HG03558 (cell line): ENCODE results near the gene APELA.
"Not testable (repeated sequence)": the region's sequence is repeated elsewhere in the genome, so short reads cannot be mapped to it uniquely, and the experiment has no call there.

Source experiments
- ATAC-seq: cut with Tn5 transposase; IDR thresholded peaks from one replicate; pipeline ENCODE4 v1.9.1; 2021; ENCODE audit warnings: moderate number of reproducible peaks; ENCODE audit not compliant: unreplicated experiment; ENCODE audit errors: extremely low read depth

APELA gene

DNA sequence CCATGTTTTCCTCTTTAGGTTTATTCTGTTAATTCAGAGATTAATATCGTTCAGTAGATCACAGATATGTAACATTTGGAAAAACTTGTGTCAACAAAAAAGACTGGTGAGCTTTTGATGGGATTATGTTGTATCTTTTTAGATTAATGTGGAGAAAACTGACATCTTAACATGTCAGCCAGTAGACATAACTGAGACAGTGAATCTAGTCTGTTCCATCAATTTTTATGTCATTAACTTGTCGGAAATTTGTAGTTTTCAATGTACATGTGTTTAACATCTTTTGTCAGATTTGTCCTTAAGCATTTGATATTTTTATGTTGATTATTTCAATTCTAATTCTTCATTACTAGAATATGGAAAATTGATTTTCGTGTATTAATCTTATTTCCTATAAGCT, 42.0 kb downstream of the APELA start:
- ATAC-seq, result no peak

DNA sequence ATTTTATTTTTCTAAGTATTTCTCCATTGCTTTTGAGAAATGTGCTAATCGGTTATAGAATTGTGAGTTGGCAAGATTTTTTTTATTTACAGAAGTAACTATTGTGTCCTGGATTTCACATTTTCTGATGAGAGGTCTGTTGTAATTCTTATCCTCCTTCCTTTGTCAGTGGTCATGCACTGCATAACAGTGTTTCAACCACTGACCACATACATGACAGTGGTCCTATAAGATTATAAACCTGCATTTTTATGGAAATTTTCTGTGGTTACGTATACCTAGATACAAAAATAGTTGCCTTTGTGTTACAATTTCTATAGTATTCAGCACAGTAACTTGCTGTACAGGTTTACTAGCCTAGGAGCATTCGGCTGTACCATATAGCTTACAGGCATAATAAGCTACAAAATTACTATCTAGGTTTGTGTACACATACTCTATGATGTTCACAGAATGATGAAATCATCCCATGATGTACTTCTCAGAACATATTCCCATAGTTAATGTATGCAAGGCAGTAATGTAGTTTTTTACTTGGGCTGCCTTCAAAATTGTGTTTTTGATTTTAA, 47.8 kb downstream of the APELA start:
- ATAC-seq, result no peak

DNA sequence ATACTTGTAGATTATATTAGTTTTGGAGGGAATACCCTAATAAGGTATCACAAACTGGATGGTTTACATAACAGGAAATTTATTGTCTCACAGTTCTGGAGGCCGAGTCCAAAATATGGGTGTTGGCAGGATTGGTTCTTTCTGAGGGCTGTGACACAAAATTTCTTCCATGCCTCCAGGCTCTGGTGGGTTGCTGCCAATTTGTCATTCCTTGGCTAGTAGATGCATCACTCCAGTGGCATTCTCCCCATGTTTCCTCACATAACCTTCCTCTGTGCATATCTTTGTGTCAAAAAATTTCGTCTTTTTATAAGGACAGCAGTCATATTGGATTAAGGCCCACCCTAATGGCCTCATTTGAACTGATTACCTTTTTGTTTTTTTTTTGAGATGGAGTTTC, 49.3 kb downstream of the APELA start:
- ATAC-seq, result no peak

DNA sequence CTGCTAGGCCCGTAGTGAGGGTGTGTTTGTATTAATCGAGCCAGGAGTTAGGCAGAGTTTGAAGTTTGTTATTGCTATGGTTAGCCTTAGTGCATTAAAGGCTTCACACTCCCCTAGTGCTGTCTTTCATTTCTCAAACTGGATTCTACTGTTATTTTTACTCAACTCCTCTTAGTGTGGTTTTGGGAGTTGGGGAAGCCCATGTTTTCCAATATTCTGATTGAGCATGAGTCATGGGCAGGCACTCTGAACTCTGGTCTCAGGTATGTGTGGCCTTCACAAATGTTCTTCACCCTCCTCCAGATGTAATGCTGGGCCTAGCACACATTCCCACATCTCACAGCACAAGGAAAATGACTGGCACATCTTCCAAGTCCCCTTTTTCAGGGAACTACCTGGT, 50.1 kb downstream of the APELA start:
- ATAC-seq, result not testable (repeated sequence)

DNA sequence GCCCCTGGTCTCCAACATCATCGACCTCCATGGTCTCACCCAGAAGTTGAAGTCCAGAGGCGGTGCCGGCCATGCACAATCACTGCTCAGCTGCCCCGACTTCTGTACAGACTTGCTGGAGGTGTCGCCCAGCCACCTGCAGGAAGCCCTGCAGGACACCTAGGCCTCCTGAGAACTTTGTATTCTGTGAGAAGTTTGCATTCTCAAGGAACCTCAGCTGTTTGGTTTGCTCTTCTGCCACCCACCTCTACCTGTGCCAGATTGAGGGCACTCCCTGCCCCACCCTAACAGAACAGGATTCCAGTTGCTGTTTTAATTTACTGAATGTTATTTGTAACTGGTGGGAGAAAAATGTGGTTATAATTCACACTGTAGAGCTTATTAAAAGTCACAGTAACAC, 53.7 kb downstream of the APELA start:
- ATAC-seq, result no peak

DNA sequence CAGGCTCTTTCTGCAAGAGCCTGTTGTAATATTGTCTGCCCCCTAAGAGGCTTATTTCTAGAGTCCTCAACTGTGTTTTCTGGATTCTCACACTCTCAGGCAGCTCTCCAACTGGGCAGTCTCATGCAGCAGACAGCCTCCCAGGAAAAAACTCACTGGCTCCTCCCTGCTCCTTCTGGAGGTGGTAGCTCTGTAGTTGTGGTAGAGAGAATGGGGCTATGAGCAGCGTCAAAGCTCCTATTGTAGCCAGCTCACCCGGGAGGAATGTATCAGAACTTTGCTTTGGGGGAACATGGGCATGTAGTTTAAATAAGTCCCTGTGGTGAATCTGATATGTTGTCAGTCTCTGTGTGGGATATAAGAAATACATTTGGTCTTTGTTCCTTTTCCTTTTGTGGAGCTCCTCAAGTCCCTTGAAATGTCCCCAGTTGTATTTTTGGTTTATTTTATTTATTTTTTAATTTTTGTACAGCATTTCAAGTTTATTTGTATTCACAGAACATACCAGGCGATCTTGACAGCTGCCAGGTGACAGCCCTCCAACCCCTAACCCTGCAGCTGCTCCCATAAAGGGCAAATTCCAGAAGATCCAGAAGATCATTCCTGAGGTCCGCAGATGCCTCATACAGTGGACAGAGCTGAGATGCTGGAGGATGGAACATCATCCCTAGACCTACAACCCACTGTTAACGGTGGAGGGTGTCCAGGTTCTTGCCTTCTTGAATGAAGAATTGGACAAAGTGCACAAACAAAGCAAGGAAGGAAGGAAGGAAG, 54.8 kb downstream of the APELA start:
- no peak for ATAC-seq

DNA sequence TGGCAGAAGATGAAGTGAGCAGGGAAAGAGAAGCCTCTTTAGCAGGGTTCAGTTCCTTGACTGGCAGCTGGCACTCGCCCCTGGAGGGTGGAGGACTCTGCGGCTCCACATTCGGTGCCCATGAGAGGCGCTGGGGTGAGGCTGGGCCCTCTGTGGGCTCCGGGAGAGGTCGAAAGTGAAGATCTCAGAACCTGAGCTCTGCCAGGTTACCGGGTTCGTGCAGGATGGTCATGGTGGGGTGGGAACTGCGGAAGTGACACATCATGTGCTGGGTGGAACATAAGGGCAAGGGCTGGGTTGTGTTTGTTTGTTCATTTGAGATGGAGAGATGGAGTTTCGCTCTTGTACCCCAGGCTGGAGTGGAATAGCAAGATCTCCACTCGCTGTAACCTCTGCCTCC, 56.3 kb downstream of the APELA start:
- ATAC-seq, result no peak

DNA sequence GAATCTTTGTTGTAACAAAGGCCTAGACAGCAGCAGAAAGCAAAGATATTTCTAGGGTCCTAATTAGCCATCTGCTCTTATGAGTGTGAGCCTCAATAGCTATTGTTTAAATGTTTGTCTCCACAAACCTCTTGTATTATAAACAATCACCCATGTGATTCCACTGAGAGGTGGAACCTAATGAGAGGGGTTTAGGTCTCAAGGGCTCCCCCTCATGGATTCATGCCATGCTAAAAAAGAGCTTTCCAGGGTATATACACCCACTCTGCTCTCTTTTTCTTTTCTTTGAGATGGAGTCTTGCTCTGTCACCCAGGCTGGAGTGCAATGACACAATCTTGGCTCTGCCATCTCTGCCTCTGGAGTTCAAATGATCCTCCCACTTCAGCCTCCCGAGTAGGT, 58.4 kb downstream of the APELA start:
- peak; percentile 32 for ATAC-seq

DNA sequence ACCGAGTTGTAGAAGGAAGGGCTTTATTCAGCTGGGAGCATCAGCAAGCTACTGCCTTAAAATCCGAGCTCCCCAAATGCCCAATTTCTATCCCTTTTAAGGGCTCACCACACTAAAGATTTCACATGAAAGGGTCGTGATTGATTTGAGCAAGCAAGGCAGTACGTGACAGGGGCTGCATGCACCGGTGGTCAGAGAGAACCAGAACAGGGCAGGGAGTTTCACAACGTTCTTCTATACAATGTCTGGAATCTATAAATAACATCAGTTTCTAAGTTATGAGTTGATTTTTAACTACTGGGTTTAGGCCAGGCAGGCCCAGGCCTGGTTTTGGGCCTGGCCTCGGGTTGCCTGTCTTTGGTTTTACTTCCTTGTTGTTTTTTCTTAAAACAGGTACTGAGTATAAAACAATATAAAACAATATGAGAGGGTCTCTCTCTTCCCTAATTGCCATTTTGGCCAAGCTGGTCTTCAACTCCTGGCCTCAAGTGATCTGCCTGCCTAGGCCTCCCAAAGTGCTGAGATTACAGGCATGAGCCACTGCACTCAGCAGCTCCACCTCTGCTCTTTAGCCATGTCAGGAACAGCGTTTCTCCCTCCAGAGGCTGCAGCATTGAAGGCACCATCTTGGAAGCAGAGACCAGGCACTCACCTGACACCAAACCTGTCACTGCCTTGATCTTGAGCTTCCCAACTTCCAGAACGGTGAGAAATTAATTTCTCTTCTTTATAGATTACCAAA, 59.1 kb downstream of the APELA start:
- not testable (repeated sequence) for ATAC-seq

DNA sequence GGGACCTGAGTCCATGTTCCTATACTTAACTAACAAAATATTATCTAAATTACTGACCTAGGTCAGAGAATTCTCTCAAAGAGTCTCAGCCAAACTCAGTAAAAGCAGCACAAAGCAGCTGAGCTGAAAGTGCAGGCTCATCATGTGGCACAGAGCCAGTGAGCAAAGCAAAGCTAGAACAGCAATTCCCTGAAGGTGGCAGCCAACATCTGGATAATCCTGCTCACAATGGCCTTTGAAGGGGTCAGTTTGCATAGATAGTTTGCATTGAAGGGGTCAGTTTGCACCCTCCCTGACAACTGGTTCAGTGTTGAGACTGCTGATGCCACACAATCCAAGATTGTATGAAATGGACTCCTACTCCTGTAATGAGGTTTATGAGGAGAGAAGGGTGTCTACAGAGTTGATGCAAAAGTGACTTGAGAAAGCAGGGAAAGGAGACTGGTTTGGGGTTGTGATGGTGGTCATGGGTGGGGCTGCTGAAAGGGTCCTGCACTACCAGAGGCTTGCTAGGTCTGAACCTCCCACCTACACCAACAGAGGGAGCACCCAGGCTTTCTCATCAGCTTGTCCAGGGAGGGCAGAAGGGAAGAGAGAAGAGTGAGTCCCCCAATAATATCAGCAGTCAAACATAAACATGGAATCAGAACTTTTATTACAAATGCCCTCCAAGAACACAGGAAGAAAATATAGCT, 60.7 kb downstream of the APELA start:
- ATAC-seq, result peak; percentile 28

DNA sequence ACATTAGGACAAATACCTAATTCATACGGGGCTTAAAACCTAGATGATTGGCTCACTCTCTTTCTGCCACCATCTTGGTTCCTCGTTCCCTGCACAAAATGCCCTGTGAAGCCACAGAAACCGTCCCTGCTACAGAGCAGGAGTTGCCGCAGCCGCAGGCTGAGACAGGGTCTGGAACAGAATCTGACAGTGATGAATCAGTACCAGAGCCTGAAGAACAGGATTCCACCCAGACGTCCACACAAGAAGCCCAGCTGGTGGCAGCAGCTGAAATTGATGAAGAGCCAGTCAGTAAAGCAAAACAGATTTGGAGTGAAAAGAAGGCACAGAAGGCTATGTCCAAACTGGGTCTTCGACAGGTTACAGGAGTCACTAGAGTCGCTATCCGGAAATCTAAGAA, 66.2 kb downstream of the APELA start:
- ATAC-seq, result no peak

DNA sequence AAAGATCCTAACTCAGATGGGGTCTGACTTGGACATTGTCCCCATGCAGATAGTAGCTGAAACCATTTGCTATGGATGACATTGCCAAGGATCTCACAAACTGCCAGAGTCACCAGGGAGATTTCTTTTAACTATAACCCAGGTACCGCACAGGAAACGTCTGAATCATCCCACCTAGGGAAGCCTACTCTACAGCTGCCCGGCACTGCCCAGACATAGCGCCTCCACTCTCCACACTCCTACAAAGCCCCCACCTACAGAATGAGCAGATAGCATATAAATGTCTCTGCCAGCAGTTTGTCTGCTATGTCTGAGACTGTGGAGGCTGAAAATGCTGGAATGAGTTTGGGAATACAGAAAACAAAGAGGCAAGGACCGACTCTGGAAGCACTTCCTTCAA, 68.2 kb downstream of the APELA start:
- no peak for ATAC-seq

DNA sequence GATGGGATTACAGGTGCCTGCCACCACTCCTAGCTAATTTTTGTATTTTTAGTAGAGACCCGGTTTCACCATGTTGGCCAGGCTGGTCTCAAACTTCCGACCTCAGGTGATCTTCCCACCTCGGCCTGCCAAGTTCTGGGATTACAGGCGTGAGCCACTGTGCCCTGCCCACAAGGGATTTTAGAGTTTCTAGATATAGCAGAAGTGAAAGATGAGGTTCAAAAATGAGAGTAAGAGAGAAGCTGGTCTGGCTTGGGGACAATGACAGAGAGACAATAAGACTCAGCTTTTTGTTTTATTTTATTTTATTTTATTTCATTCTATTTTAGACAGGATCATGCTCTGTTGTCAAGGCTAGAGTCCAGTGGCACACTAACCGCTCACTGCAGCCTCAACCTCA, 69.8 kb downstream of the APELA start:
- no peak for ATAC-seq
